Measurements from ENCODE around the gene MTG1. TPM values are rescaled to one million over a fixed set of nuclear protein-coding genes. Genes with fewer than 3 reads are reported as not detected.
"Not testable (repeated sequence)": the region's sequence is repeated elsewhere in the genome, so short reads cannot be mapped to it uniquely, and the experiment has no call there.

Gene MTG1
- polyA plus RNA-seq, 1 donor (not counting 4 experiments of a cell fraction or from before 2014, with no cell fraction given), result 31.6 TPM

DNA sequence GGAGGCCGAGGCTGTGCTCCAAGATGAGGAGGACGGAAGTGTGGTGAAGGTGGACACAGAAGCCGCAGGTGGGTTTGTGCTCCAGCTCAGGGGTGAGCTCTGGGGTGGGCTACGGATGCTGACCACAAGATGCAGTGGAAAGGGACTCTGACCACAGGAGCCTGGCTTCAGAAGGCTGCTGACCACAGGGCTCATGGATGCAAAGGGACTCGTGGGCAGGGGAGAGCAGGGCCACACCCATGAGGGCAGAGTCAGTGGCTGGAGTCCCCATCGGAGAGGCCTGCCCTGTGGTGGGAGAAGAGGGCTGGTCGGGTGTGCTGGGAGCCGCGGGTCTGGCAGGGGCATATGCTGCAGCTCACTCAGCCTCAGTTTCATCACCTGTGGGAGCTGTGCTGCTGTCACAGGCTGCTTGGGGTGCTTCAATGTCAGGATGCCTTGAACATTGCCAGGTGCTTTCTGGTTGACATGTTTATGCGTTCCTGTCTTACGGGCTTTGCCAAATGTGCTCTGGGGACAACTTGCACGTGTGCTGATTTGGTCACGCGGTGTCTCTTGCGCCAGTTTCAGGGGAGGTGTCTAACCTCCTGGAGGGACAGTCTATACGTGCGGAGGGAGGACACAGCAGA is 73.4 kb downstream of the MTG1 start:
- no peak for DNase-seq (ENCODE audit: low read depth, low spot score)
- dilution Hi-C loops (cut with MboI; ENCODE audit: extremely low pct_ligation_motif_present, low sequenced_read_pairs), result no loop called here
- no peak for TF ChIP-seq EZH2 (IDR thresholded peaks at IDR 0.05; ENCODE audit: low read length)
- TF ChIP-seq, protein P1, sequence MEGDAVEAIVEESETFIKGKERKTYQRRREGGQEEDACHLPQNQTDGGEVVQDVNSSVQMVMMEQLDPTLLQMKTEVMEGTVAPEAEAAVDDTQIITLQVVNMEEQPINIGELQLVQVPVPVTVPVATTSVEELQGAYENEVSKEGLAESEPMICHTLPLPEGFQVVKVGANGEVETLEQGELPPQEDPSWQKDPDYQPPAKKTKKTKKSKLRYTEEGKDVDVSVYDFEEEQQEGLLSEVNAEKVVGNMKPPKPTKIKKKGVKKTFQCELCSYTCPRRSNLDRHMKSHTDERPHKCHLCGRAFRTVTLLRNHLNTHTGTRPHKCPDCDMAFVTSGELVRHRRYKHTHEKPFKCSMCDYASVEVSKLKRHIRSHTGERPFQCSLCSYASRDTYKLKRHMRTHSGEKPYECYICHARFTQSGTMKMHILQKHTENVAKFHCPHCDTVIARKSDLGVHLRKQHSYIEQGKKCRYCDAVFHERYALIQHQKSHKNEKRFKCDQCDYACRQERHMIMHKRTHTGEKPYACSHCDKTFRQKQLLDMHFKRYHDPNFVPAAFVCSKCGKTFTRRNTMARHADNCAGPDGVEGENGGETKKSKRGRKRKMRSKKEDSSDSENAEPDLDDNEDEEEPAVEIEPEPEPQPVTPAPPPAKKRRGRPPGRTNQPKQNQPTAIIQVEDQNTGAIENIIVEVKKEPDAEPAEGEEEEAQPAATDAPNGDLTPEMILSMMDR (optimal IDR thresholded peaks at IDR 0.05 in 1 of 3, IDR thresholded peaks at IDR 0.05 in 1 of 3, conservative IDR thresholded peaks at IDR 0.05 in 1 of 3; ENCODE audit: extremely low read depth in 1 of 3, insufficient read depth in 2 of 3, low read length in 3 of 3), result no peak

DNA sequence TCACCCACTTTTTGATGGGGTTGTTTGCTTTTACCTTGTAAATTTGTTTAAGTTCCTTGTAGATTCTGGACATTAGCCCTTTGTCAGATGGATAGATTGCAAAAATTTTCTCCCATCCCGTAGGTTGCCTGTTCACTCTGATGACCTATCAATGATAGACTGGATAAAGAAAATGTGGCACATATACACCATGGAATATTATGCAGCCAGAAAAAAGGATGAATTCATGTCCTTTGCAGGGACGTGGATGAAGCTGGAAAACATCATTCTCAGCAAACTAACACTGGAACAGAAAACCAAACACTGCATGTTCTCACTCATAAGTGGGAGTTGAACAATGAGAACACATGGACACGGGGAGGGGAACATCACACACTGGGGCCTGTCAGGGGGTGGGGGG is 75.2 kb downstream of the MTG1 start:
- H3K9me1 ChIP-seq (ENCODE audit: control insufficient read depth, extremely low read depth, insufficient read depth, low read length); H4K20me1 ChIP-seq (ENCODE audit: control insufficient read depth, extremely low read depth, insufficient read depth, low read length); DNase-seq (ENCODE audit: low read depth, low spot score); H3K27ac ChIP-seq (ENCODE audit: control insufficient read depth, insufficient read depth, low read length); H3K27me3 ChIP-seq (ENCODE audit: control insufficient read depth, extremely low read depth, insufficient read depth, low read length); H2AFZ ChIP-seq (ENCODE audit: control insufficient read depth, low read length); H3K4me2 ChIP-seq (ENCODE audit: control insufficient read depth, extremely low read depth, insufficient read depth, low read depth, low read length); FAIRE-seq; H3K4me1 ChIP-seq (ENCODE audit: control insufficient read depth, extremely low read depth, insufficient read depth, low read length); H3K36me3 ChIP-seq (ENCODE audit: control insufficient read depth in 2 of 2, extremely low read depth in 1 of 2, insufficient read depth in 2 of 2, low read length in 2 of 2); H3K79me2 ChIP-seq (ENCODE audit: control insufficient read depth, insufficient read depth, low read length); H3K4me3 ChIP-seq (ENCODE audit: control insufficient read depth in 2 of 3, extremely low read depth in 1 of 3, insufficient read depth in 2 of 3, low read depth in 1 of 3, low read length in 3 of 3); H3K9ac ChIP-seq (ENCODE audit: control insufficient read depth, extremely low read depth, insufficient read depth, low read length); dilution Hi-C loops (cut with MboI; ENCODE audit: extremely low pct_ligation_motif_present, low sequenced_read_pairs); H3K9me3 ChIP-seq (ENCODE audit: control insufficient read depth, low read depth, low read length): not testable (repeated sequence)

More for the DNA sequence above, 73.4 kb downstream of the MTG1 start:
- Histone ChIP-seq H3K4me3 (ENCODE audit: control insufficient read depth in 2 of 3, extremely low read depth in 1 of 3, insufficient read depth in 2 of 3, low read depth in 1 of 3, low read length in 3 of 3) (no peak overlapping the region), H2AFZ (ENCODE audit: control insufficient read depth, low read length) (no peak overlapping the region), H3K27me3 (ENCODE audit: control insufficient read depth, extremely low read depth, insufficient read depth, low read length) (no peaks in the 10 kb centered on the region), H3K9me1 (ENCODE audit: control insufficient read depth, extremely low read depth, insufficient read depth, low read length) (no peaks in the 10 kb centered on the region), H3K27ac (ENCODE audit: control insufficient read depth, insufficient read depth, low read length) (no peak overlapping the region), H3K79me2 (ENCODE audit: control insufficient read depth, insufficient read depth, low read length) (no peaks in the 10 kb centered on the region), H4K20me1 (ENCODE audit: control insufficient read depth, extremely low read depth, insufficient read depth, low read length) (no peaks in the 10 kb centered on the region), H3K36me3 (ENCODE audit: control insufficient read depth in 2 of 2, extremely low read depth in 1 of 2, insufficient read depth in 2 of 2, low read length in 2 of 2) (no peaks in the 10 kb centered on the region), H3K4me2 (ENCODE audit: control insufficient read depth, extremely low read depth, insufficient read depth, low read depth, low read length) (no peak overlapping the region), H3K9me3 (ENCODE audit: control insufficient read depth, low read depth, low read length) (no peaks in the 10 kb centered on the region), H3K9ac (ENCODE audit: control insufficient read depth, extremely low read depth, insufficient read depth, low read length) (no peak overlapping the region), H3K4me1 (ENCODE audit: control insufficient read depth, extremely low read depth, insufficient read depth, low read length) (no peaks in the 10 kb centered on the region)
- FAIRE-seq, result no peak

Measured in keratinocyte (primary cell).